Right atrium auricular region (tissue), 2 donors: ENCODE measurements around the gene PRPF18. TPM values are rescaled to one million over a fixed set of nuclear protein-coding genes. Genes with fewer than 3 reads are reported as not detected.
A peak's percentile ranks its signal among the peaks of the same experiment; 100 is the strongest.

Source experiments
- DNase-seq: peaks from one replicate; pipeline ENCODE4 v3.0.0-alpha.2; 2019; ENCODE audit warnings: low spot score
- H3K27ac ChIP-seq, 2 donors: fragments of 200-600 bp; sonication (generic); 1 replicate in 1 of 2; 2 replicates in 1 of 2; pipeline ENCODE4 v1.5.1; 2016 to 2019
- H3K27me3 ChIP-seq, 2 donors: fragments of 200-600 bp; sonication (generic); one replicate each; pipeline versions ENCODE4 v1.5.1 to v1.6.0; 2017 to 2019
- H3K36me3 ChIP-seq: fragments of 200-600 bp; sonication (generic); one replicate; pipeline ENCODE4 v1.5.1; 2016
- H3K4me1 ChIP-seq, 2 donors: fragments of 200-600 bp; sonication (generic); one replicate each; pipeline versions ENCODE4 v1.5.1 to v1.6.0; 2017 to 2019
- H3K4me3 ChIP-seq, 2 donors: fragments of 200-600 bp; sonication (generic); 1 replicate in 1 of 2; 2 replicates in 1 of 2; pipeline ENCODE4 v1.5.1; 2017 to 2019; ENCODE audit warnings: mild to moderate bottlenecking in 1 of 2, moderate library complexity in 1 of 2
- H3K9me3 ChIP-seq, 2 donors: fragments of 200-600 bp; sonication (generic); one replicate each; pipeline ENCODE4 v1.5.1; 2019
- total RNA-seq, 2 donors: library from RNA; depleted of rRNA; stranded (reverse); fragments of >200 nt; gene quantifications; one replicate each; pipeline ENCODE4 v1.1.0, GENCODE V29; 2016
- TF ChIP-seq, protein P1 (sequence below), 2 donors: fragments of 200-600 bp; sonication (generic); IDR thresholded peaks; one replicate each; pipeline ENCODE4 v1.5.1; 2019; ENCODE audit warnings: antibody characterized with exemption in 2 of 2

Gene PRPF18
- total RNA-seq, 2 donors from 2014 or later: 15.1 to 19.1 TPM

DNA sequence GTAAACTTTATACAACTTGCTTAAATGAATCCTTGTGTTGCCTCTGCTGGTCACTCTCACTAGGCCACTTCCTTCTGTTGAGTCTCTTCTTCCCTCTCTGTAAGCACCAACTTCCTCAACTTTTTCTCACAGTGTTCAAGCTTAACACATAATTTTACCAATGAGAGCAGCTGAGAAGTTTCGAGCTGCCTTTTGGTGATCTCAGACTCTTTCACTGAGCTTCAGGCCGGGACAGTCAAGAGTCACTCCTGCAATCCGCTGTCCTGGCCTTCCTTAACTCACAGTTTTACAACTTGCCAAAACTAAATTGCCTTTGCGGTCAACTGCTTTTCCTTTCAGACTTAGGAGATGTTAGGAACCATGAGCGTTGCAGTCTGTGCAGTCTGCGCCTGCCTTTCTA is 47.4 kb downstream of the PRPF18 start:
- no peak overlapping the region for H3K4me3 ChIP-seq
- peak overlapping the region; percentile 47 to 88 for H3K27ac ChIP-seq
- TF ChIP-seq, protein P1, sequence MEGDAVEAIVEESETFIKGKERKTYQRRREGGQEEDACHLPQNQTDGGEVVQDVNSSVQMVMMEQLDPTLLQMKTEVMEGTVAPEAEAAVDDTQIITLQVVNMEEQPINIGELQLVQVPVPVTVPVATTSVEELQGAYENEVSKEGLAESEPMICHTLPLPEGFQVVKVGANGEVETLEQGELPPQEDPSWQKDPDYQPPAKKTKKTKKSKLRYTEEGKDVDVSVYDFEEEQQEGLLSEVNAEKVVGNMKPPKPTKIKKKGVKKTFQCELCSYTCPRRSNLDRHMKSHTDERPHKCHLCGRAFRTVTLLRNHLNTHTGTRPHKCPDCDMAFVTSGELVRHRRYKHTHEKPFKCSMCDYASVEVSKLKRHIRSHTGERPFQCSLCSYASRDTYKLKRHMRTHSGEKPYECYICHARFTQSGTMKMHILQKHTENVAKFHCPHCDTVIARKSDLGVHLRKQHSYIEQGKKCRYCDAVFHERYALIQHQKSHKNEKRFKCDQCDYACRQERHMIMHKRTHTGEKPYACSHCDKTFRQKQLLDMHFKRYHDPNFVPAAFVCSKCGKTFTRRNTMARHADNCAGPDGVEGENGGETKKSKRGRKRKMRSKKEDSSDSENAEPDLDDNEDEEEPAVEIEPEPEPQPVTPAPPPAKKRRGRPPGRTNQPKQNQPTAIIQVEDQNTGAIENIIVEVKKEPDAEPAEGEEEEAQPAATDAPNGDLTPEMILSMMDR (IDR thresholded peaks at IDR 0.05): no peak
- peaks cover 0 to 15% of the 10 kb centered on the region in 2 donors for H3K4me1 ChIP-seq
- no peaks in the 10 kb centered on the region for H3K9me3 ChIP-seq
- peaks cover 10% of the 10 kb centered on the region for H3K36me3 ChIP-seq
- no peaks in the 10 kb centered on the region for H3K27me3 ChIP-seq
- no peak for DNase-seq

DNA sequence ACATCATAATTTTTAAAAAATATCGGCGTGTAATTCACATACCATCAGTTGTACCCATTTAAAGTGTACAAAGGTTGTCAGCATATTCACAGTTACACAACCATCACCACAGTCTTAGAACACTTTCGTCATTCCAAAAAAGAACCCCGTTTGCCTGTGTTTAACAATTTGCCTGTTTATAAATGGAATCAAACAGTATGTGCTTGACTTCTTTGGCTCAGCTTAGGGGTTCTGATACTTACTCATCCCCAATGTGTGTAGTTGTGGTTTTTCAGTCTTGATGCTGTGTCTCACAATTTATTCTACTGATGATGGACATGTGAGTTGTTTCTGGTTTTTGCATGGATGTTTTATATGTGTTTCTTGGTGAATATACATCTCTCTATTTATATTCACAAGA is 50.0 kb downstream of the PRPF18 start:
- TF ChIP-seq, protein P1 (IDR thresholded peaks at IDR 0.05): no peak
- H3K4me3 ChIP-seq: no peak overlapping the region
- no peaks in the 10 kb centered on the region for H3K27me3 ChIP-seq
- H3K36me3 ChIP-seq: peaks cover 2% of the 10 kb centered on the region
- peaks cover 0 to 15% of the 10 kb centered on the region in 2 donors for H3K4me1 ChIP-seq
- H3K9me3 ChIP-seq: peaks cover 0 to under 1% of the 10 kb centered on the region in 2 donors
- H3K27ac ChIP-seq: no peak overlapping the region
- no peak for DNase-seq

DNA sequence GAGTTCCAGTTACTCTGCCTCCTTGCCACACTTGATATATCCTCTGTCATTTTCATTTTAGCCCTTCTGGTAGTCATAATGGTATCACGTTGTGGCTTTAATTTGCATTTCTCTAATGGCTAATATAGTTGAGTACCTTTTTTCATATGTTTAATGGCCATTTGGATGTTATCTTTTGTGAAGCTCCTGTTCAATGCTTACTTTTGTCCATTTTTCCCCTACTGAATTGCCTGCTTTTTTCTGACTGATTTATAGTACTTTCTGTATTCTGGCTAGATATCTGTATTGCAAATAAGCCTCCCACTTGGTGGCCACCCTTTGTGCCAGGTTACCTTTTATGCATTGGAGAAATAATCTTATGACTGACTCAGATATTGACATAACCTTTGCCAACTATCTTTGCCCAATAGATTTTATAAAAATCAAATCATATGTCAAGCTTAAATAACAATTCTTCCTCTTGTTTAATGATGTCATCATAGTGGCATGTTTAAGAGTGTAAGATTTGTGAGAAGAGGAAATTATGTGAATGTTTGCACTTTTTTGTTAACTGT is 50.6 kb downstream of the PRPF18 start:
- Histone ChIP-seq H3K27me3 (no peaks in the 10 kb centered on the region), H3K4me3 (no peak overlapping the region), H3K27ac (no peak overlapping the region), H3K36me3 (peaks cover 8% of the 10 kb centered on the region), H3K9me3 (peaks cover 0 to 6% of the 10 kb centered on the region in 2 donors), H3K4me1 (peaks cover 0 to 15% of the 10 kb centered on the region in 2 donors)
- TF ChIP-seq, protein P1 (IDR thresholded peaks at IDR 0.05): no peak
- no peak for DNase-seq

DNA sequence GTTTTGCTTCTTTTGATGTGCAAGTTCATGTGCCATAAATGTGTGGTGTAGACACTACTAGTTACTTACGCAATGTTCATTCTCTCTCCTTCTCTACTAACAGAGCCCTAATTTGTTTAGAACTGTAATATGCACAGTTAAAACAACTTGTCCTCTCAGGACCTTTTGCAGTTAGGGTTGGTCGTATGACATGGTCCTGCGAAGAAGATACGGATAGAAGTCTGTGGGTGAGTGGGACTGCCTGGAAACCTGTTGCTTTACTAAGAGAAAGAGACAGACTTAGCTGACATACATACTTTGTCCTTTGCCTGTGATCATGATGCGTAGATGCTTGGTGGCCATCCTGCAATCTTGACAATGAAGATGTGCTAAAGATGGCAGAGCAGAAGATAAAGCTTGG is 51.1 kb downstream of the PRPF18 start:
- Histone ChIP-seq H3K27ac (no peak overlapping the region), H3K36me3 (peaks cover 13% of the 10 kb centered on the region), H3K9me3 (peaks cover 0 to 11% of the 10 kb centered on the region in 2 donors), H3K4me1 (peaks cover 0 to 15% of the 10 kb centered on the region in 2 donors), H3K4me3 (no peak overlapping the region), H3K27me3 (no peaks in the 10 kb centered on the region)
- DNase-seq: no peak
- TF ChIP-seq, protein P1 (IDR thresholded peaks at IDR 0.05): no peak

DNA sequence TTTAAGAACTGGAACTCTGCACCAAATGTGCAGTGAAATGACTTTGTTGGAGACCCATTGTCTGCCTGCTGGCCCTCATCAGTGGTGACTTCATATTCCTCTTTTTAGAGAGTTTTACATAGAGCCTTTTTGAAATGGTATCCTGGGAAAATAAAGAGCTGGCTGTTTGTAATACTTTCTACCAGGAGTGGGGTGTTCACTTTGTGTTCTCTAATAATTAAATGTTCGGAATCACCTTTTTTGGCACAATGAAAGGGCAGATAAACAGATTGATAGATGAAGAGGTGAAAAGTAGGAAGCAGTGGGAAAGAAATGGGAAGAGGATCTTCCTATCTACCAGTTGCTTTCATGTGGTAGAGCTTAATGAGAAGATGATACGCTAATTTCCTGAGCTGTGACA is 55.5 kb downstream of the PRPF18 start:
- peaks cover 0 to 11% of the 10 kb centered on the region in 2 donors for H3K9me3 ChIP-seq
- TF ChIP-seq, protein P1 (IDR thresholded peaks at IDR 0.05): no peak
- H3K36me3 ChIP-seq: peaks cover 43% of the 10 kb centered on the region

DNA sequence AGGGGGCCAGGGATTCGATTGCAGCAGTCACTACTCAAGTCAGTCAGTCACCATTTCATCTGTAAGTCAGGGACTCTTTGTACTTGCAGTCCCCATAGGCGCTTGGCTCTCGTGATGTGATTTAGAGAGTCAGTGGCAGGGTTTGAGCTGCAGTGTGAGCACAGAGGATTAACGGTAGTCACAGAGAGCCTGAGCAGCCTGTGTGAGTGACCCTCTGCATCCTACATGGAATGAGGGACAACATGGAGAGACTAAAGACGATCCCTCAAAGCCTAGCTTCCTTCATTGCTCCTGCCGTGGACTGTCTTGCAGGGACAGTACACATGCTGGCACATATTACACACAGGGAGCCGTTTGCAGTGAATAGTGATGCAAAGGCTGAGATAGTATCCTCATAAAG is 56.3 kb downstream of the PRPF18 start:
- Histone ChIP-seq H3K9me3 (peaks cover 0 to 11% of the 10 kb centered on the region in 2 donors), H3K27ac (no peak overlapping the region), H3K36me3 (peaks cover 47% of the 10 kb centered on the region), H3K4me3 (no peak overlapping the region), H3K4me1 (no peaks in the 10 kb centered on the region), H3K27me3 (no peaks in the 10 kb centered on the region)
- TF ChIP-seq, protein P1 (IDR thresholded peaks at IDR 0.05): no peak
- no peak for DNase-seq

More for the DNA sequence above, 55.5 kb downstream of the PRPF18 start:
- no peaks in the 10 kb centered on the region for H3K27me3 ChIP-seq
- DNase-seq: no peak
- no peak overlapping the region for H3K27ac ChIP-seq
- H3K4me3 ChIP-seq: no peak overlapping the region
- no peaks in the 10 kb centered on the region for H3K4me1 ChIP-seq
